GM23248 (cell line): ENCODE results near the gene YPEL1.

Experiments used
- EZH2 ChIP-seq: fragments of 200-600 bp; sonication (generic); IDR thresholded peaks from 2 replicates; pipeline ENCODE4 v1.6.1; 2018; ENCODE audit warnings: antibody characterized with exemption, mild to moderate bottlenecking; ENCODE audit not compliant: insufficient read depth, poor library complexity, severe bottlenecking
- EZH2phosphoT487 ChIP-seq: fragments of 200-600 bp; sonication (generic); IDR thresholded peaks from 2 replicates; pipeline ENCODE4 v1.6.1; 2018; ENCODE audit warnings: antibody characterized with exemption, moderate library complexity, mild to moderate bottlenecking, low read depth; ENCODE audit not compliant: insufficient read depth

DNA sequence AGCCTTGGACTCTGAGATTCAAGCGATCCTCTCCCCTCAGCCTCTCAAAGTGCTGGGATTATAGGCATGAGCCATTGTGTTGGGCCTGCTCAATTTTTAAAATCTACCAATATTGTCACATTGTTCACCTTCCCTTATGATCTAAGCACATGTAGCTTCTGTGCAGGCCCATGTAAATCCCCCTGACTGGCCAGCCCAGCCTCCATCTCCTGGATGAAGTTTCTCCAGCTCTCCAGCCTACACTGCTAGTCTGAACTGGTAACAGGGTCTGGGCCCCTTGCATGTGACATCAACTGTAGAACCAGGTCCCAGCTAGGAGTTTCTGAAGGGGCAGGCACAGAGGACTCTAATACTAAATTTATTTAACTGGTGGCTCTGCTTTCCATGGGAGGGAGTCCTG lies 32.8 kb upstream of the YPEL1 start:
- no peak for TF ChIP-seq EZH2
- no peak for TF ChIP-seq EZH2phosphoT487
